WTC11 (cell line): Measurements from ENCODE around the gene FHIP2A. TPM values are rescaled to one million over a fixed set of nuclear protein-coding genes. Genes with fewer than 3 reads are reported as not detected.

Experiments used
- ATAC-seq: fragments of 200-7000 bp; cut with Tn5 transposase; 2 replicates; pipeline ENCODE4 v1.10.0; 2021; ENCODE audit warnings: mild to moderate bottlenecking, moderate library complexity
- CTCF ChIA-PET: fragments of 300-600 bp; sonication (Branson Sonifier 250); formaldehyde crosslinking; loops from one replicate; lab custom pipeline; 2021; ENCODE audit warnings: antibody characterized with exemption; lab: Charles Lee
- POLR2A ChIA-PET: fragments of 350-600 bp; sonication (Branson Sonifier 250); formaldehyde crosslinking; loops from one replicate; lab custom pipeline; 2021; ENCODE audit warnings: antibody characterized with exemption; lab: Charles Lee
- DNase-seq: peaks from one replicate; pipeline ENCODE4 v3.0.0; 2021; ENCODE audit warnings: low spot score
- H3K27ac Mint-ChIP-seq: 2 replicates; pipeline ENCODE4 v1.8.0; 2021; ENCODE audit warnings: mixed read lengths
- H3K27me3 Mint-ChIP-seq: 2 replicates; pipeline ENCODE4 v1.8.0; 2021; ENCODE audit warnings: low read depth, mild to moderate bottlenecking, moderate library complexity, mixed read lengths
- H3K36me3 Mint-ChIP-seq: 2 replicates; pipeline ENCODE4 v1.8.0; 2021; ENCODE audit warnings: mixed read lengths
- H3K4me1 Mint-ChIP-seq: 2 replicates; pipeline ENCODE4 v1.8.0; 2022; ENCODE audit warnings: mixed read lengths
- H3K4me3 Mint-ChIP-seq: 2 replicates; pipeline ENCODE4 v1.8.0; 2021; ENCODE audit warnings: mild to moderate bottlenecking, moderate library complexity, mixed read lengths
- H3K9me3 Mint-ChIP-seq: 2 replicates; pipeline ENCODE4 v1.8.0; 2021; ENCODE audit warnings: mixed read lengths
- E2F1 ChIP-seq: sonication (generic); formaldehyde crosslinking; IDR thresholded peaks from 2 replicates; pipeline ENCODE4 v1.8.0; 2022; ENCODE audit warnings: mild to moderate bottlenecking, missing genetic modification reagents
- ESRRA ChIP-seq: sonication (generic); formaldehyde crosslinking; IDR thresholded peaks from 2 replicates; pipeline ENCODE4 v1.8.1; 2022; ENCODE audit warnings: mild to moderate bottlenecking, missing genetic modification reagents, borderline replicate concordance
- FOXK1 ChIP-seq: sonication (generic); formaldehyde crosslinking; IDR thresholded peaks from 2 replicates; pipeline ENCODE4 v1.8.0; 2022; ENCODE audit warnings: mild to moderate bottlenecking, moderate library complexity, missing genetic modification reagents
- FOXP1 ChIP-seq: sonication (generic); formaldehyde crosslinking; IDR thresholded peaks from 2 replicates; pipeline ENCODE4 v1.8.0; 2022; ENCODE audit warnings: missing genetic modification reagents, mild to moderate bottlenecking, moderate library complexity, borderline replicate concordance
- GABPB1 ChIP-seq: sonication (generic); formaldehyde crosslinking; IDR thresholded peaks from 2 replicates; pipeline ENCODE4 v1.8.1; 2023; ENCODE audit warnings: mild to moderate bottlenecking, missing genetic modification reagents
- HMGA2 ChIP-seq: fragments of 250-450 bp; sonication (Bioruptor Pico); IDR thresholded peaks from 2 replicates; pipeline ENCODE4 v1.4.0; 2021; ENCODE audit warnings: mild to moderate bottlenecking, moderate library complexity
- HMGXB4 ChIP-seq: sonication (generic); formaldehyde crosslinking; IDR thresholded peaks from 2 replicates; pipeline ENCODE4 v1.8.1; 2023; ENCODE audit warnings: mild to moderate bottlenecking, moderate library complexity, missing genetic modification reagents
- MXD4 ChIP-seq: fragments of 250-450 bp; sonication (Bioruptor Pico); IDR thresholded peaks from 2 replicates; pipeline ENCODE4 v1.8.0; 2021; ENCODE audit warnings: mild to moderate bottlenecking, moderate library complexity, borderline replicate concordance
- NFATC4 ChIP-seq: fragments of 250-450 bp; sonication (Bioruptor Pico); IDR thresholded peaks from 2 replicates; pipeline ENCODE4 v1.9.0; 2021; ENCODE audit warnings: mild to moderate bottlenecking
- NR3C1 ChIP-seq: sonication (generic); formaldehyde crosslinking; conservative IDR thresholded peaks from 2 replicates; pipeline ENCODE4 v1.8.1; 2023; ENCODE audit warnings: low read depth, mild to moderate bottlenecking, missing genetic modification reagents
- OVOL2 ChIP-seq: fragments of 250-450 bp; sonication (Bioruptor Pico); IDR thresholded peaks from 2 replicates; pipeline ENCODE4 v1.9.0; 2021; ENCODE audit warnings: mild to moderate bottlenecking, borderline replicate concordance
- SOX15 ChIP-seq: fragments of 250-450 bp; sonication (Bioruptor Pico); IDR thresholded peaks from 2 replicates; pipeline ENCODE4 v1.9.0; 2021; ENCODE audit warnings: mild to moderate bottlenecking
- ZNF121 ChIP-seq: sonication (generic); formaldehyde crosslinking; IDR thresholded peaks from 2 replicates; pipeline ENCODE4 v1.8.0; 2023; ENCODE audit warnings: missing genetic modification reagents
- ZSCAN18 ChIP-seq: fragments of 250-450 bp; sonication (Bioruptor Pico); IDR thresholded peaks from 2 replicates; pipeline ENCODE4 v2.1.2; 2022; ENCODE audit warnings: mild to moderate bottlenecking, moderate library complexity
- total RNA-seq: library from RNA; stranded (reverse); gene quantifications from 3 replicates; pipeline ENCODE4 v1.2.3, GENCODE V29; 2021
- TF ChIP-seq, protein P1 (sequence below): fragments of 250-450 bp; sonication (Bioruptor Pico); IDR thresholded peaks from 2 replicates; pipeline ENCODE4 v1.9.0; 2021; ENCODE audit warnings: moderate library complexity, mild to moderate bottlenecking, inconsistent platforms, borderline replicate concordance
- TF ChIP-seq, protein P2 (sequence below): fragments of 200-600 bp; IDR thresholded peaks from 2 replicates; pipeline ENCODE4 v1.8.0; 2022; ENCODE audit warnings: antibody characterized with exemption
- TF ChIP-seq, protein P3 (sequence below): sonication (generic); formaldehyde crosslinking; IDR thresholded peaks from 2 replicates; pipeline ENCODE4 v1.8.1; 2022; ENCODE audit warnings: low read depth, mild to moderate bottlenecking, moderate library complexity, missing genetic modification reagents, borderline replicate concordance
- TF ChIP-seq, protein P4 (sequence below): sonication (generic); formaldehyde crosslinking; conservative IDR thresholded peaks from 2 replicates; pipeline ENCODE4 v1.8.1; 2022; ENCODE audit warnings: mild to moderate bottlenecking, missing genetic modification reagents

Gene FHIP2A
- total RNA-seq, 1 experiment from 2014 or later, result 15.5 TPM

- Mint-ChIP-seq H3K27me3 (no peaks in the 10 kb centered on the region), H3K36me3 (peaks cover 40% of the 10 kb centered on the region)
- no peak for TF ChIP-seq OVOL2
- no peak for TF ChIP-seq SOX15 (CRISPR knock-in tag)
- no peak for TF ChIP-seq MXD4 (CRISPR knock-in tag)
- no peak for TF ChIP-seq NFATC4 (CRISPR knock-in tag)
- TF ChIP-seq, protein P1, sequence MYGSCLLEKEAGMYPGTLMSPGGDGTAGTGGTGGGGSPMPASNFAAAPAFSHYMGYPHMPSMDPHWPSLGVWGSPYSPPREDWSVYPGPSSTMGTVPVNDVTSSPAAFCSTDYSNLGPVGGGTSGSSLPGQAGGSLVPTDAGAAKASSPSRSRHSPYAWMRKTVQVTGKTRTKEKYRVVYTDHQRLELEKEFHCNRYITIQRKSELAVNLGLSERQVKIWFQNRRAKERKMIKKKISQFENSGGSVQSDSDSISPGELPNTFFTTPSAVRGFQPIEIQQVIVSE, result no peak
- TF ChIP-seq ESRRA (CRISPR knock-in tag), result no peak
- TF ChIP-seq, protein P2, sequence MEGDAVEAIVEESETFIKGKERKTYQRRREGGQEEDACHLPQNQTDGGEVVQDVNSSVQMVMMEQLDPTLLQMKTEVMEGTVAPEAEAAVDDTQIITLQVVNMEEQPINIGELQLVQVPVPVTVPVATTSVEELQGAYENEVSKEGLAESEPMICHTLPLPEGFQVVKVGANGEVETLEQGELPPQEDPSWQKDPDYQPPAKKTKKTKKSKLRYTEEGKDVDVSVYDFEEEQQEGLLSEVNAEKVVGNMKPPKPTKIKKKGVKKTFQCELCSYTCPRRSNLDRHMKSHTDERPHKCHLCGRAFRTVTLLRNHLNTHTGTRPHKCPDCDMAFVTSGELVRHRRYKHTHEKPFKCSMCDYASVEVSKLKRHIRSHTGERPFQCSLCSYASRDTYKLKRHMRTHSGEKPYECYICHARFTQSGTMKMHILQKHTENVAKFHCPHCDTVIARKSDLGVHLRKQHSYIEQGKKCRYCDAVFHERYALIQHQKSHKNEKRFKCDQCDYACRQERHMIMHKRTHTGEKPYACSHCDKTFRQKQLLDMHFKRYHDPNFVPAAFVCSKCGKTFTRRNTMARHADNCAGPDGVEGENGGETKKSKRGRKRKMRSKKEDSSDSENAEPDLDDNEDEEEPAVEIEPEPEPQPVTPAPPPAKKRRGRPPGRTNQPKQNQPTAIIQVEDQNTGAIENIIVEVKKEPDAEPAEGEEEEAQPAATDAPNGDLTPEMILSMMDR, result no peak
- no peak for TF ChIP-seq ZSCAN18 (CRISPR knock-in tag)
- TF ChIP-seq, protein P3, sequence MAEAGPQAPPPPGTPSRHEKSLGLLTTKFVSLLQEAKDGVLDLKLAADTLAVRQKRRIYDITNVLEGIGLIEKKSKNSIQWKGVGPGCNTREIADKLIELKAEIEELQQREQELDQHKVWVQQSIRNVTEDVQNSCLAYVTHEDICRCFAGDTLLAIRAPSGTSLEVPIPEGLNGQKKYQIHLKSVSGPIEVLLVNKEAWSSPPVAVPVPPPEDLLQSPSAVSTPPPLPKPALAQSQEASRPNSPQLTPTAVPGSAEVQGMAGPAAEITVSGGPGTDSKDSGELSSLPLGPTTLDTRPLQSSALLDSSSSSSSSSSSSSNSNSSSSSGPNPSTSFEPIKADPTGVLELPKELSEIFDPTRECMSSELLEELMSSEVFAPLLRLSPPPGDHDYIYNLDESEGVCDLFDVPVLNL (CRISPR knock-in tag), result no peak
- no peak for TF ChIP-seq ZNF121 (CRISPR knock-in tag)
- TF ChIP-seq HMGA2 (CRISPR knock-in tag), result no peak
- no peak for TF ChIP-seq FOXK1
- no peak for TF ChIP-seq HMGXB4 (CRISPR knock-in tag)
- TF ChIP-seq FOXP1, result no peak
- TF ChIP-seq, protein P4, sequence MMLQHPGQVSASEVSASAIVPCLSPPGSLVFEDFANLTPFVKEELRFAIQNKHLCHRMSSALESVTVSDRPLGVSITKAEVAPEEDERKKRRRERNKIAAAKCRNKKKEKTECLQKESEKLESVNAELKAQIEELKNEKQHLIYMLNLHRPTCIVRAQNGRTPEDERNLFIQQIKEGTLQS, result no peak
- no peak for TF ChIP-seq GABPB1 (CRISPR knock-in tag)
- no peak for TF ChIP-seq NR3C1 (CRISPR knock-in tag)
- TF ChIP-seq E2F1 (CRISPR knock-in tag), result no peak
- TF ChIP-seq, all 79 proteins: peak for 0
- no peak overlapping the region for H3K4me3 Mint-ChIP-seq
- peaks cover 4% of the 10 kb centered on the region for H3K9me3 Mint-ChIP-seq
- peaks cover 3% of the 10 kb centered on the region; the same call in 1 of the 2 replicates for H3K4me1 Mint-ChIP-seq
- ATAC-seq (no peak), DNase-seq (no peak)
- no peak overlapping the region for H3K27ac Mint-ChIP-seq
- POLR2A ChIA-PET, result no interaction called here
- CTCF ChIA-PET, result no interaction called here
Measured at GRCh38 chr10:114839901-114840300, 18.3 kb downstream of the FHIP2A start.
